ENCODE results near the gene ACTL8.

The ACTL8 gene

GRCh38 chr1:17798011-17798410 is 42.9 kb downstream of the ACTL8 start:
- H3K4me3 ChIP-seq (ENCODE audit: low read length) = no peak overlapping the region
- no peaks in the 10 kb centered on the region for H3K79me2 ChIP-seq (ENCODE audit: low read length)
- H3K27ac ChIP-seq (ENCODE audit: low read length) = no peak overlapping the region
- no peak overlapping the region for H3K9ac ChIP-seq (ENCODE audit: low read length)
- H3K4me1 ChIP-seq (ENCODE audit: low read length) = no peaks in the 10 kb centered on the region
- H3K27me3 ChIP-seq (ENCODE audit: low read depth, low read length) = no peaks in the 10 kb centered on the region
- H2AFZ ChIP-seq (ENCODE audit: low read depth, low read length) = no peak overlapping the region
- H4K20me1 ChIP-seq (ENCODE audit: insufficient read depth, low read length) = no peaks in the 10 kb centered on the region
- TF ChIP-seq EZH2phosphoT487 (IDR thresholded peaks at IDR 0.05; ENCODE audit: low read depth) (no peak), CTCF (IDR thresholded peaks at IDR 0.05; ENCODE audit: low read depth, low read length) (no peak)
- H3K4me2 ChIP-seq (ENCODE audit: low read length) = no peak overlapping the region
- no peaks in the 10 kb centered on the region for H3K36me3 ChIP-seq (replicated peaks; ENCODE audit: low read depth, low read length)
- no peaks in the 10 kb centered on the region for H3K9me3 ChIP-seq (ENCODE audit: insufficient read depth, low read length)

- Histone ChIP-seq H3K27ac (ENCODE audit: low read length) (no peak overlapping the region), H3K27me3 (ENCODE audit: low read depth, low read length) (no peaks in the 10 kb centered on the region), H3K9ac (ENCODE audit: low read length) (no peak overlapping the region), H3K4me2 (ENCODE audit: low read length) (no peak overlapping the region), H3K4me3 (ENCODE audit: low read length) (no peak overlapping the region), H3K4me1 (ENCODE audit: low read length) (no peaks in the 10 kb centered on the region), H3K36me3 (replicated peaks; ENCODE audit: low read depth, low read length) (no peaks in the 10 kb centered on the region), H4K20me1 (ENCODE audit: insufficient read depth, low read length) (no peaks in the 10 kb centered on the region), H2AFZ (ENCODE audit: low read depth, low read length) (no peak overlapping the region), H3K9me3 (ENCODE audit: insufficient read depth, low read length) (no peaks in the 10 kb centered on the region), H3K79me2 (ENCODE audit: low read length) (no peaks in the 10 kb centered on the region)
- TF ChIP-seq CTCF (IDR thresholded peaks at IDR 0.05; ENCODE audit: low read depth, low read length) (no peak), EZH2phosphoT487 (IDR thresholded peaks at IDR 0.05; ENCODE audit: low read depth) (no peak)
Observed at GRCh38 chr1:17798799-17799382, 43.8 kb downstream of the ACTL8 start.

- no peak overlapping the region for H3K4me3 ChIP-seq (ENCODE audit: low read length)
- H3K79me2 ChIP-seq (ENCODE audit: low read length) = no peaks in the 10 kb centered on the region
- H3K4me2 ChIP-seq (ENCODE audit: low read length) = no peak overlapping the region
- H4K20me1 ChIP-seq (ENCODE audit: insufficient read depth, low read length) = no peaks in the 10 kb centered on the region
- H2AFZ ChIP-seq (ENCODE audit: low read depth, low read length) = no peak overlapping the region
- TF ChIP-seq EZH2phosphoT487 (IDR thresholded peaks at IDR 0.05; ENCODE audit: low read depth) = no peak
- no peak for TF ChIP-seq CTCF (IDR thresholded peaks at IDR 0.05; ENCODE audit: low read depth, low read length)
- no peaks in the 10 kb centered on the region for H3K4me1 ChIP-seq (ENCODE audit: low read length)
- no peak overlapping the region for H3K9ac ChIP-seq (ENCODE audit: low read length)
- H3K9me3 ChIP-seq (ENCODE audit: insufficient read depth, low read length) = no peaks in the 10 kb centered on the region
- no peak overlapping the region for H3K27ac ChIP-seq (ENCODE audit: low read length)
- H3K27me3 ChIP-seq (ENCODE audit: low read depth, low read length) = no peaks in the 10 kb centered on the region
- H3K36me3 ChIP-seq (replicated peaks; ENCODE audit: low read depth, low read length) = no peaks in the 10 kb centered on the region
Observed at GRCh38 chr1:17799642-17800041, 44.5 kb downstream of the ACTL8 start.

DNA sequence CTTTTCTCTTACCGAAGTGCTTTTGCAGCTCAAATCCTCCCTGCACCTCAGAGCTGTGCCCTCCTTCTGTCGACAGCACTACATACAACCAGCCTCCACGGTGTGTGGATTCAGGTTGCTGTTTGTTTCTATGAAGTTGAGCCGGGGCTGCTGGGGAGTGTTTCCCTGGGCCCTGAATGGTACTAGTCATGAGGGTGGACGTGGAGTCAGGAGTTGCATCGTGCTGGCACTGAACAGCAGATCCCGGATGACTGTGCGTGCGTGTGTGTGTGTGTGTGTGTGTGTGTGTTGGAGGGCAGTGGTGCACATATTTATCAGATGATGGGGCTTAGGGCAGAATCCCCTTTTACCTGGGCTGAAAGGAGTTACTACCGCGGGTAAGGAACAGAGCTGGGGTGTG is 47.0 kb downstream of the ACTL8 start:
- H3K9me3 ChIP-seq (ENCODE audit: insufficient read depth, low read length) = no peaks in the 10 kb centered on the region
- H3K9ac ChIP-seq (ENCODE audit: low read length) = no peak overlapping the region
- H2AFZ ChIP-seq (ENCODE audit: low read depth, low read length) = no peak overlapping the region
- no peak overlapping the region for H3K4me2 ChIP-seq (ENCODE audit: low read length)
- H3K36me3 ChIP-seq (replicated peaks; ENCODE audit: low read depth, low read length) = no peaks in the 10 kb centered on the region
- no peaks in the 10 kb centered on the region for H3K79me2 ChIP-seq (ENCODE audit: low read length)
- no peak overlapping the region for H3K27ac ChIP-seq (ENCODE audit: low read length)
- H4K20me1 ChIP-seq (ENCODE audit: insufficient read depth, low read length) = no peaks in the 10 kb centered on the region
- no peaks in the 10 kb centered on the region for H3K27me3 ChIP-seq (ENCODE audit: low read depth, low read length)
- H3K4me1 ChIP-seq (ENCODE audit: low read length) = no peaks in the 10 kb centered on the region
- H3K4me3 ChIP-seq (ENCODE audit: low read length) = no peak overlapping the region
- TF ChIP-seq CTCF (IDR thresholded peaks at IDR 0.05; ENCODE audit: low read depth, low read length) (no peak), EZH2phosphoT487 (IDR thresholded peaks at IDR 0.05; ENCODE audit: low read depth) (no peak)
